ENCODE data around the gene POU2F1. TPM values are rescaled to one million over a fixed set of nuclear protein-coding genes. Genes with fewer than 3 reads are reported as not detected.

The POU2F1 gene
- total RNA-seq, 2 experiments from 2014 or later, result 18.7 to 52.3 TPM

GRCh38 chr1:167463875-167464575 is 243.3 kb downstream of the POU2F1 start:
- H4K20me1 ChIP-seq (ENCODE audit: insufficient read depth, low read length), result no peaks in the 10 kb centered on the region
- POLR2A ChIA-PET, result no interaction called here

GRCh38 chr1:167465018-167465417 is 244.3 kb downstream of the POU2F1 start:
- H3K9me3 ChIP-seq (ENCODE audit: low read length), result no peaks in the 10 kb centered on the region
- H3K4me2 ChIP-seq (ENCODE audit: low read length), result no peak overlapping the region
- no peak overlapping the region for H3K27ac ChIP-seq (ENCODE audit: low read depth, low read length, poor library complexity, severe bottlenecking)
- no peak for DNase-seq (ENCODE audit: low spot score)
- no peak overlapping the region for H2AFZ ChIP-seq (ENCODE audit: low read length)
- H3K4me3 ChIP-seq (ENCODE audit: low read depth, low read length, poor library complexity, severe bottlenecking), result no peak overlapping the region
- POLR2A ChIA-PET, result interaction anchor here (1.3 kb wide), 1 partner anchor 8 kb away, joined by 6 read pairs; no protein-coding TSS in a partner anchor
- intact Hi-C loops (cut with micrococcal nuclease; ENCODE audit: unreplicated experiment), result no loop called here
- H3K4me1 ChIP-seq (ENCODE audit: insufficient read depth, low read length, poor library complexity, severe bottlenecking), result no peaks in the 10 kb centered on the region
- H3K9me2 ChIP-seq (ENCODE audit: insufficient read depth, low read length), result no peaks in the 10 kb centered on the region
- no TSS peak for BruUV-seq (replicated peaks)
- H3K36me3 ChIP-seq (ENCODE audit: insufficient read depth, low read length), result no peaks in the 10 kb centered on the region
- TF ChIP-seq CTCF (conservative IDR thresholded peaks at IDR 0.05; ENCODE audit: low read length) (no peak), EZH2phosphoT487 (IDR thresholded peaks at IDR 0.05; ENCODE audit: borderline replicate concordance, low read depth, low read length) (no peak)
- no peaks in the 10 kb centered on the region for H3K79me2 ChIP-seq (ENCODE audit: insufficient read depth, low read depth, low read length)
- H4K20me1 ChIP-seq (ENCODE audit: insufficient read depth, low read length), result no peaks in the 10 kb centered on the region
- CTCF ChIA-PET (ENCODE audit: unreplicated experiment), result no interaction called here

More at GRCh38 chr1:167463875-167464575, 243.3 kb downstream of the POU2F1 start:
- Histone ChIP-seq H3K27ac (ENCODE audit: low read depth, low read length, poor library complexity, severe bottlenecking) (no peak overlapping the region), H2AFZ (ENCODE audit: low read length) (no peak overlapping the region), H3K4me2 (ENCODE audit: low read length) (no peak overlapping the region), H3K4me3 (ENCODE audit: low read depth, low read length, poor library complexity, severe bottlenecking) (no peak overlapping the region), H3K4me1 (ENCODE audit: insufficient read depth, low read length, poor library complexity, severe bottlenecking) (no peaks in the 10 kb centered on the region), H3K79me2 (ENCODE audit: insufficient read depth, low read depth, low read length) (no peaks in the 10 kb centered on the region), H3K9me2 (ENCODE audit: insufficient read depth, low read length) (no peaks in the 10 kb centered on the region), H3K9me3 (ENCODE audit: low read length) (no peaks in the 10 kb centered on the region), H3K36me3 (ENCODE audit: insufficient read depth, low read length) (no peaks in the 10 kb centered on the region)
- no peak for DNase-seq (ENCODE audit: low spot score)
- intact Hi-C loops (cut with micrococcal nuclease; ENCODE audit: unreplicated experiment), result no loop called here
- TF ChIP-seq EZH2phosphoT487 (IDR thresholded peaks at IDR 0.05; ENCODE audit: borderline replicate concordance, low read depth, low read length) (no peak), CTCF (conservative IDR thresholded peaks at IDR 0.05; ENCODE audit: low read length) (no peak)
- no TSS peak for BruUV-seq (replicated peaks)
- CTCF ChIA-PET (ENCODE audit: unreplicated experiment), result no interaction called here

- Histone ChIP-seq H3K4me1 (ENCODE audit: insufficient read depth, low read length, poor library complexity, severe bottlenecking) (no peaks in the 10 kb centered on the region), H4K20me1 (ENCODE audit: insufficient read depth, low read length) (no peaks in the 10 kb centered on the region), H3K4me3 (ENCODE audit: low read depth, low read length, poor library complexity, severe bottlenecking) (no peak overlapping the region), H3K9me2 (ENCODE audit: insufficient read depth, low read length) (no peaks in the 10 kb centered on the region), H3K79me2 (ENCODE audit: insufficient read depth, low read depth, low read length) (no peaks in the 10 kb centered on the region), H3K4me2 (ENCODE audit: low read length) (no peak overlapping the region), H2AFZ (ENCODE audit: low read length) (peak overlapping the region; percentile 16; the same call in 1 of the 2 replicates), H3K27ac (ENCODE audit: low read depth, low read length, poor library complexity, severe bottlenecking) (no peak overlapping the region), H3K9me3 (ENCODE audit: low read length) (no peaks in the 10 kb centered on the region), H3K36me3 (ENCODE audit: insufficient read depth, low read length) (no peaks in the 10 kb centered on the region)
- no peak for DNase-seq (ENCODE audit: low spot score)
- no TSS peak for BruUV-seq (replicated peaks)
- TF ChIP-seq CTCF (conservative IDR thresholded peaks at IDR 0.05; ENCODE audit: low read length) (no peak), EZH2phosphoT487 (IDR thresholded peaks at IDR 0.05; ENCODE audit: borderline replicate concordance, low read depth, low read length) (no peak)
- CTCF ChIA-PET (ENCODE audit: unreplicated experiment), result no interaction called here
- POLR2A ChIA-PET, result interaction anchor here (0.6 to 2.8 kb wide), 3 partner anchors 8 to 221 kb away, joined by 3 to 11 read pairs (median 6); no protein-coding TSS in a partner anchor
- intact Hi-C loops (cut with micrococcal nuclease; ENCODE audit: unreplicated experiment), result no loop called here
Observed at GRCh38 chr1:167465743-167466142, 245.1 kb downstream of the POU2F1 start.
